Activated CD4-positive, alpha-beta T cell treated with anti-CD3 and anti-CD28 coated beads for 24 hours (primary cell): ENCODE data around the gene DNAJC1.
"Not testable (repeated sequence)": the region's sequence is repeated elsewhere in the genome, so short reads cannot be mapped to it uniquely, and the experiment has no call there.

ENCODE experiments used
- DNase-seq, 2 donors: peaks; one replicate each; pipeline ENCODE4 v3.0.0-alpha.2; 2020; ENCODE audit warnings: low read depth in 2 of 2

The DNAJC1 gene

DNA sequence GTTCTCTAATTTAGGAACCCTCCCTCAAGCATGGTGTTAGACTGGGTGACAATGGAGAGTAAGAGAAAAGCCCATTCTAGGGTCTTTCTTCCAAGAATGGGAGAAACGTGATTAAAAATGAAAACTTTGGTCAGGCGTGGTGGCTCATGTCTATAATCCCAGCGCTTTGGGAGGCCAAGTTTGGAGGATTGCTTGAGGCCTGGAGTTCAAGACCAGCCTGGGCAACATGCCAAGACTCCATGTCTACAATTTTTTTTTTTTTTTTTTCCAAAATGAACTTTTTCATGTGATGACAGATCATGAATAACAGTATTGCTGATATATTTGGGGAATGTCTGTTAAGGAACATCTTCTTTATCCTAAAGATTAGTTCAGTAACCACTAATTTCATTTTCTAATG, 274.9 kb downstream of the DNAJC1 start:
- DNase-seq: no peak

DNA sequence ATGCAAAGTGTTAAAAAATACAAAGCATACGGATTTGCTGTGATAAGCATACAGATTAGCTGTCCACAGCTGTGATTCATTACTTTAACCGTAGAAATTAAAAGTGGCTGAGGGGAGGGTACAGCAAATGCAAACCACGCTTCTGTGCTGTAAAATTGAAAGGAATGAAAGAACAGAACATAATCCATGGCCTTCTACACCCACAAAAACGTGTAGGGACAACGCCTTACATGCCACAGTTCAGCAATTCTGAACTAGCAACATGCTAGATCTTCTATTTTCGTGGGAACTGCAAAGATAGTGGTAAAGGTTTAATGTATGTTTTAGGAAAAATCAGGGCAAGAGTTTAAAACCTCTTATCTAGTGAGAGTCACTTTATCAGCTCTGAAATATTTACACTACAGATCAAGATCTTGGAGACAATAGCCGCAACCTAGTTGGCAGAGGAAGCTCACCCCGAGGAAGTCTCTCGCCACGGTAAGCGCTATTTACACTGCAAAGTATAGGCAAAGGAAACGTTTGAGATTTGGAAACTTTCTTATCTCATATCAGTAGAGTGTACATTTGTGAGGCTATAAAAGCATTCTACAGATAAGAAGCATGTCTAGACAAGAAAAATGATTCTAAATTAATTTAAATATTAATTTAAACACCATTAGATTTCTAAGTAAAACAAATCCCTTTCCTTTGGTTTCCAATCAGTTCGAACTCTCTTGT, 275.9 kb downstream of the DNAJC1 start:
- no peak for DNase-seq

DNA sequence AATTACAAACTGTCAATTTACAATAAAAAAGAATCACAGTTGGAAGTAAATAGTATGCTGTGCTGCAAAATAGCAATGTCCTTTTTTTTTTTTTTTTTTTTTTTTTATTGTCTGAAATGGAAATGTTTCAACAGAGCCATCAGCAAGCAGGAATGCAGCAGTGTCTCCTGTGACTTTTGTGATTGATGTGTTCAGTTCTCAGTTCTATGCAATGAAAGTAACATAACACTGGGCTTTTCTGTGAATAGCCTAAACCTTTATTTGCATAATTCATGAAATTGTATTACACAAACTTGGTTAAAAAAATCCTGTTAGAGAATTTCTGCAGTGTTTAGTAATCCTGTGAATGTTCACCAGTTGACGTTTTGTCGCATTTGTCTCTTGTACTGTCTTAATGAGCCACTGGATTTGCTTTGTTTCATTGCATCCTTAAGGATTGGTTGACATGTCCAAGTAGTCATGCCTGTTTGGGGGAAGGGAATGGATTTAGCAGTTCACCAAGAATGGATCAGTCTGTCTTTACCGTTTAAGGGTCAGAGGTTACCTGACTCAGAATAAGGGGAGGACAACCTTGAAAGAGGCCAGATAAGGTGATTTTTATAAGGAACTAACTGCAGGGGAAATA, 276.8 kb downstream of the DNAJC1 start:
- no peak for DNase-seq

DNA sequence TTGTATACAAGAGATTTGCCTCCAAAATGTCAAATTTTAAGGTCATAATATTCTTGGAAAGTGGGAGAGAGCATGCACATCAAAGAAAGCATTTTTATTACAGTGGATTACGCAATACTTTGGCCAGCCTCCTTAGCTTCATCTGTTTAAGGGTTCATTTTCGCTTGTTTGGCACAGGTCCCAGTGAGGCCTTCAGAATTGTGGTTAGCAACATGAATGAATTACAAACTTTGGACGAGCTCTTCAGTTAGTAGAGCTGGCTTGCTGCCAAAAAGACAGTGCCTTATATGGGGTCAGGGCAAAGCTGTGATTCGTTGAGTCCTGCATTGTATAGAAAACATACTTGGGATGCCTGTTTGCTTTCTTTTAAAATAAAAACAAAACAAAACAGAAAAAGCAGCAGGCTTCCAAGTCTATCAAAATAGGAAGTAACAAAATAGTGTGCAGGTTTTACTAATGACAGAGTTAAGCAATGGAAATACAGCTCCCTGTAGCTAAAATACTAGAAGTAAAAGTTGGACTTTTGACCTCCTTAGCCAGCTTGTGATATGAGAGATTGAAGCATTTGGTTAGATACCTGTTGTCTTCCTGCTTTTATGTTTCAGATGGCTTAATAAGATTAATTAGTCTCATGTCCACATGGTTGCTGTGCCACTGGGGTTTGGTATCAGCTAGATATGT, 278.7 kb downstream of the DNAJC1 start:
- DNase-seq: peak in 1 of 2 donors; percentile 6

DNA sequence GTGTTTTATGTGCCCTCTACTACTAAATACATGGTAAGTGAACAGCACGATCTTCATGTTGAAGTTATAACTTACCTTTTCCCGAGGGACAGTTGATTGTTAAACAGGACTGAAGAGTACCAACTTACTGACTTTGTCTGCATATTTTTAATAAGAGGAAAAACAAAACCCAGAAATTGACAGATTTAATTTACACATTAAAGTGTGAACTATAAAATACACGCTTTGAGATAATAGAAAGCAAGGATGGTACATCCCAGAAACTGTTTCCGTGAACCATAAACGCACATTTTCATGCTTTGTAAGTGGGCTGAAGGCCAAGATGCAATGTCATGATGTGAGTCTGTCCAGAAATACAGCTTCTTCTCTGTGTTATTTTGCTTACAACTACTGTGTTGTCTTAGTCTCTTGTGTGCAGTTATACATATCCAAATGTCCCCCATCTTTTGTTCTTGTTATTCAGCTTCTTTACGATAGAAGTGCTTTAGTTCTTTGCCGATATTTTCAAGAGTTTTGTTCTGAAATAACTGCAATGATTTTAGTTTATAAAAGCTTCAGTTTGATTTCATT, 279.4 kb downstream of the DNAJC1 start:
- no peak for DNase-seq

DNA sequence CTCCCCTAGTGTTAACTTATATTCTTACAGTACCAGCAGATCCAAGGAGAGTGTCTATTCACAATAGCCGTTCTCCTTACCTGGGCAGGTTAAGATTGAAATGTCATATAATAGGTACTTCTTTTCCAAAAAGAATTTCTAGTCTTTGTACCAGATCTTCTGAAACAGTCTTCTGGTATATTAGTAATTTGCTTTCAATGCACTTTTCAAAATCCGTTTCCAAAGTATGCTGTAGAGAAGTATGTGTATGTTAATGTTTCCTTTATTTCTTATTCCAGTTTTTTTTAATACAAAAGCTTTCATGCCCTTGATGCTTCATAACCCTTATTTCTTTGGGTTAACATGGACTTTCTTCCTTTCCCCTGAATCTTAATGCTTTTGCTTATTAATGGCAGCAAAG, 281.3 kb downstream of the DNAJC1 start:
- no peak for DNase-seq

DNA sequence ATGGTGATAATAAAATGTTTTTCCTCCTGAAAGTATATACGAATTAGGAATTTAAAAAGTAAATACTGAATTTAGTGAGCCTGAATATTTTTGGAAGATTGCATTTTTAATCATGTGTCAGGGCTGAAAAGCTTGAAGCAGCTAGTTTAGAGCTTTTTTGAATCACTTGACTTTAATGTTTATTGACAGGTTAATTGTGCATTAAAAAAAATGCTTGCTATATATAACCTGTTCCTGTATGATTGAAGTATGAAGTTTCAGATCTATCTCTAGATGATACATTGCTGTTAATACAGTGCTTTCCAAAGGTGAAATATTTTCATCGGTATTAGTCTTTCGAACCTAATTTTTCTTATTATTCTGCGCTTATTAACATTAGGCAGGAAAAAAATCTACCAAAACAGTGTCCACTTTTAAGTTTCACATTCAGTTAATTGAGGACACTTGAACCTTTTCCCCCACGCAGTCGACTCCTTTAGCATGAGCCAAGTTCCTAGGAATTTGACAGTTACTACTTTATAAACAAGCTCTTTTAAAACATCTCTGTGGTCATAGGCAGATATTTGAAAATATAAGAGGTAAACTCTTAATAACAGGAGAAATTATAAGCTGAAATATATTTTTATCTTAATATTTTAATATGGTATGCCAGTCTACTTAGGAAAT, 282.4 kb downstream of the DNAJC1 start:
- no peak for DNase-seq

DNA sequence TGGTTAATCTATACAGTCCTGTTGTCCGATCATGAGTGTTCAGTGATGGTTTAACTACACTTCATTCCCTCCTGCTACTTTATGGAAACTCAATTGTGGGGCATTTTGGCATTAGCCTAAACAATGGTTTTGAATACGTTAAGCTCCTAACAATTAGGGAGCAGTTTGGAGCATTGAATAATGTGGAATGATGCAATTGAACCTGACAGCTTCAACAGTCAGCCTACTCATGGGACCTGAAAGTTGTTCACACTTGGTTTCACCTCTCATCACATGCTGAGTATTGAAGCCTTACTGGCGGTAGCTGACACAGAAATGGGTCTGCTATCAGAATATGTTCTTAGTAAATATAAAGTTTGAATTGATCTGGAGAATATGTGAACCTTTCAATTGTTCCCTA, 283.4 kb downstream of the DNAJC1 start:
- DNase-seq: no peak

DNA sequence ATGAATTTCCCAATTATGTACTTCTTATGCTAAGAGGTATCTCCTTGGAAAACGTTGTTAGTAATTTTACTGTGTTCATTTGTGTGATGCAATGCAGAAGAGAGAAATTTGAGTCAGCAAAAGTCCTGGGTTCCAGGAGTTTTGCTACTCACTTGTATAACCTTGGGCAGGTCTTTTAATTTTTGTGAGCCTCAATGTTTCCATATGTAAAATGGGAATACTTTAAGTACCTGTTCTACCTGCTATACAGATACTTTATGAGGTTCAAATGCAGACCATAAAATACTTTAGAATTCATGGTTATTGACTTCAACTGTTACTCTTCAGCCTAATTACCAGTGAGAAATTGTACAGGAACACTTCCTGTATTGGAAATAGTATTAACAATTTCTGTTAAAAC, 284.0 kb downstream of the DNAJC1 start:
- no peak for DNase-seq

DNA sequence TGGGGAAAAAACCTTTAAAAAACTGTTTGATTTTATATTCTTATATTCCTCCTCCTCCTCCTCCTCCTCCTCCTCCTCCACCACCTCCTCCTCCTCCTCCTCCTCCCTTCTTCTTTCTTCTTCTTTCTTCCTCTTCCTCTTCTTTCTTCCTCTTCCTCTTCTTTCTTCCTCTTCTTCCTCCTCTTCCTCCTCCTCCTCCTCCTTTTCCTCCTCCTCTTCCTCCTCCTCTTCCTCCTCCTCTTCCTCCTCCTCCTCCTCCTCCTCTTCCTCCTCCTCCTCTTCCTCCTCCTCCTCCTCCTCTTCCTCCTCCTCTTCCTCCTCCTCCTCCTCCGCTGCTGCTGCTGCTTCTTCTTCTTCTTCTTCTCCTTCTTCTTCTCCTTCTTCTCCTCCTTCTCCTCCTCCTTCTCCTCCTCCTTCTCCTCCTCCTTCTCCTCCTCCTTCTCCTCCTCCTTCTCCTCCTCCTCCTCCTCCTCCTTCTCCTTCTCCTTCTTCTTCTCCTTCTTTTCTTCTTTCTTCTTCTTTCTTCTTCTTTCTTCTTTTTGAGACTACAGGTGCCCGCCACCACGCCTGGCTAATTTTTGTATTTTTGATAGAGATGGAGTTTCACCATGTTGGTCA, 286.0 kb downstream of the DNAJC1 start:
- DNase-seq: not testable (repeated sequence)

DNA sequence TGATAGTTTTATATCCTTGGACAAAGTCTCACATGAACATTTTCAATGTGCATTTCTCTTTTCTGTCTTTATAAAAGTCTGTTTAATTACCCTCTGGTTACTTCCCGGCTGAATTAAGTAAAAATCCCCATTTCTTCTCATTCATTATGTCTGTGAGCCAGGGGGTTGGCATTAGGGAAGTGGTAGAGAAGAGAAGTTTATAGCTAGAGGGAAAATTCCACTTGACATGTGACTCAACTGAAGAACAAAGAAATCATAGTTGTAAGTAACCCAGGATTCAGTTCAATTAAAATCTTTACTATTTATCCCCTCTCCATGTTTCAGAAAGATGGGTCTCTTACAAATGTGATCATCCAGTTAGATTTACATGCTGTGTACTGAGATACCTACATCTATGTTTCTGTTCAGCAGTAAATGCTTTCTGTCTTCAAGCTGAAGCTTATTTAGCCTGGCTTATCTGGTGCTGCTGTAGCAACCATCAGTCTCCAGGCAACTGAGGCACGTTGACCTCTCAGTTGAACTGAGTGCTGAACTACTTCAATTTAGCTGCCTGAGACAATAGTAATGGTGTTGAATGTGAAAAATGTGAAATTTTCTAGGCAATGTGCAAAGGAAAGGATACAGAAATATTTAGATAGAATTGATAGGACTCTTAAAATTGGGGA, 287.9 kb downstream of the DNAJC1 start:
- DNase-seq: no peak

DNA sequence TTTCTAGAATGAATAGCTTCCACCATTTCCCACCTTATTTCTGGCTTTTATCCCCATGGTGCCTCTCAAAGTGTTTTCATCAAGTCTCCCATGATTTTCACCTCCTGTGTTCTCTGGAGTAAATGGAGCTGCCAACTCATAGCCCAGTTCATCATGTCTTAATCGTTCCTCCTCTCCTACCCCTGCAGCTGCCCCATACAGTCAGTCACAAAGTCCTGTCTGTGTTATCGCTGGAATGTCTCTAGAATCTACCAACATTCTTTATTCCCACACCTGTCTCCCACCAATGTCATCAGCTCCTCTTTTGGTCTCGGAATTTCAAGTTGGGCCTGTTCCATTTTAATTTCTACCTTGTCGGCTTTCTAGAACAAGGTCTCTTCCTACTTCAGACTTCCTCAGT, 290.6 kb downstream of the DNAJC1 start:
- DNase-seq: no peak

DNA sequence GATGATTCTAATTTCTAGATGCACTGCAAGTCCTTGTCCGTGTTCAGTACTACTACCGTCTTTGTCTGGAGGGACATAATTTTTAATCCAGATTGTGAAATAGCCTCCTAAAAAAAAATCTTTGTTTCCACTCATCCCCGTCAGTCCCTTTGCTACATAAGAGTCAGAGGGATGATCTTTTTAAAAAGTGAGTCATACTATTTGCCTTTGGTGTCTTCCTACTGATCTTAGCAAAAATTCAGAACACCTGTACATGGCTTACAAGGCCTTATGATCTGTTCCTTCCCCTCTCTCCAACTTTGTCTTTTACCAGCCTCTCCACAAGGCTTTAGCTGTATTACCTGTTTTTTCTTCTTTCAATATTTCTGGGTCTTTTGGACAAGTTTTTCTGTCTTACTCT, 296.0 kb downstream of the DNAJC1 start:
- DNase-seq: no peak
